Activated CD4-positive, CD25-positive, alpha-beta regulatory T cell treated with anti-CD3 and anti-CD28 coated beads, Interleukin-2, amount 50 U/mL, for 24 hours (primary cell): ENCODE data around the gene PCDH15.

Experiments used
- ATAC-seq, 2 donors: fragments of 150-1000 bp; cut with Tn5 transposase; one replicate each; pipeline ENCODE4 v1.10.0; 2021; ENCODE audit warnings: mild to moderate bottlenecking in 1 of 2, moderate library complexity in 1 of 2

The PCDH15 gene

DNA sequence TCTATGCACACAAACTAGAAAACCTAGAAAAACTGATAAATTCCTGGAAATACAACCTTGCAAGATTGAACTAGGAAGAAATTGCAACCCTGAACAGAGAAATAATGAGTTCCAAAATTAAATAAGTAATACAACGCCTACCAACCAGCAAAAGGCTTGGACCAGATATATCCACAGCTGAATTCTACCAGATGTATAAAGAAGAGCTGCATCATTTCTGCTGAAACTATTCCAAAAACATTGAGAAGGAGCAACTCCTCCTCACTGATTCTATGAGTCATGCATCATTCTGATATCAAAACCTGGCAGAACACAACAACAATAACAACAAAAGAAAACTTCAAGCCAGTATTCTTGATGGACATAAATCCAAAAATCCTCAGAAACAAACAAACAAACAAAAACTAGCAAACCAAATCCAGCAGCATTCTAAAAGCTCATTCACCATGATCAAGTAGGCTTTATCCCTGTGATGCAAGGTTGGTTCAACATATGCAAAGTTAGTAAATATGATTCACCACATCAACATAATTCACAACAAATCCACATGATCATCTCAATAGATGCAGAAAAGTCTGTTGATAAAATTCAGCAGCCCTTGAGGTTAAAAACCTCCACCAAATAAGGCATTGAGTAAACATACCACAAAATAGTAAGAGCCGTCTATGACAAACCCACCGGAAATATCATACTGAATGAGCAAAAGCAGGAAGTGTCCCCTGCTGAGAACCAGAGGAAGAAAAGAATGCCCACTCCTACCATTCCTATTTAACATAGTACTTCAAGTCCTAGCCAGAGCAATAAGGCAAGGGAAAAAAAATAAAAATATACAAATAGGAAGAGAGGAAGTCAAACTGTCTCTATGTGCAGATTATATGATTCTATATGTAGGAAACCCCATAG, 98.2 kb downstream of the PCDH15 start:
- ATAC-seq = no peak

DNA sequence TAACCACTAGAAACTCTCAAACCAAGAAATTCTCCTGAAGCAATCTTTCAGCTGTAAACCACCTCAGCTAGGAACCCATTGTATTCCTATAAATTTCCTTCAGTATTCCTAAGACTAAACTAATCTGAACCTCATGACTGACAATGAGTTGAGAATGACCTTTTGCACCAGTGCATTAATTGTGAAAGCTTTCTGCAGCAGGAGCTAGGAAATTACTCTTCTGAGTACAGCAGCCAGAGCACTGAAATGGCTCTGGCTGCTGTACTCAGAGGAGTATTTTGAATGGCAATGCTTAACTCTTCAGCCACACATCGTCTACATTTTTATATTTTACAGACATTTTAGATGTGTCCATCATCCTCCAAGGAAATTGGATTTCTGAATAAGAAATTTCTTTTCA, 109.7 kb downstream of the PCDH15 start:
- ATAC-seq = no peak

DNA sequence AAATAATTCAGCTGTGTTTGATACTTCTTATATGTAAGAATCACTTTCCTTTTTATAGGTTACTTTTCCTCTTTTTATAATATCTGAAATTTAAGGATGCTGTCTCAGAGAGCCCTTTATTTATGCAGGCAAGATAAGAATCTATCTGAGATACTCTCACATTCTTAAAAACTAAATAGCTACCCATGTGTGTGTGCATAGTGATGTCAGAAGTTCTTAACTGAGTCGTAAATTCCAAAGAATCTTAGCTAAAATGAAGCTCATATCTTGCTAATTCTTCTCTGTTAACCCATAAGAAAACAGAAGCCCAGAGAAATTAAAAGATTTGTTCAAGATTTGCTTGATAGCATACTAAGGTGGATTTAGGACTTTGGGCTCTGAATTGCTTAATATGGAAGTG, 118.5 kb downstream of the PCDH15 start:
- no peak for ATAC-seq

DNA sequence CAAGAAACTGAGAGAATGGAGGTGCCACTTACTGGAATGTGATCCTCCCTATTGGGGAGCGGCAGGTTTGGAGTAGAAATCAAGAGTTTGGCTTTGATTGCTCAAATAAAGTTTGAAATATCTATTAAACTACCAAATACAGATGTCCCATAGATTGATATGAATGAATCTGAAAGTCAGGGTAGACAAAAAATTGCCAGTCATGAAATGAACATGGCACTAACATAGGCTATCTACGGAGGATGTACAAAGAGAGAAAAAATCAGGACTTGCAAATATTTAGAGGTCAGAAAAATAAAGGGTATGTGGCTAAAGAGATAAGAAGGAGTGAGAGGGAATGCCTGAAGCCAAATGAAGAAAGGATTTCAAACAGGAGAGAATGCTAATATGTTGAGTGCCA, 119.9 kb downstream of the PCDH15 start:
- ATAC-seq = no peak

DNA sequence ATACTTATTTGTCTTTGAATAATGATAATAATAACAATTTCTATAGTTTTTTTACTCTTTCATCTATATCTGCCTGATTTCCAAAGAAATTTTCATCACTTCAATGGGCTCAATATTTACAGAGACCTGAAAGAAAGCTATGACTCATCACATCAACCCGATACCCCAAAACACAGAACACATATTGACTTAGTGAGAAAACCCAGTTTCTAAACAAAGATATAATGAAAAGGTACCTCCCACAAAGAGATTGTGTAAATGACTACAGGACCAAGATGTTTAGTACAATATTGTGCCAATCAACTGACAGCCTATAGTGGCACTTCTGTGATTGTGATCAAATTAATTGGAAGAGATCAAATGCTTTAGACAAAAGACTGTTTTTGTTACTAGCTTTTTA, 133.9 kb downstream of the PCDH15 start:
- no peak for ATAC-seq

DNA sequence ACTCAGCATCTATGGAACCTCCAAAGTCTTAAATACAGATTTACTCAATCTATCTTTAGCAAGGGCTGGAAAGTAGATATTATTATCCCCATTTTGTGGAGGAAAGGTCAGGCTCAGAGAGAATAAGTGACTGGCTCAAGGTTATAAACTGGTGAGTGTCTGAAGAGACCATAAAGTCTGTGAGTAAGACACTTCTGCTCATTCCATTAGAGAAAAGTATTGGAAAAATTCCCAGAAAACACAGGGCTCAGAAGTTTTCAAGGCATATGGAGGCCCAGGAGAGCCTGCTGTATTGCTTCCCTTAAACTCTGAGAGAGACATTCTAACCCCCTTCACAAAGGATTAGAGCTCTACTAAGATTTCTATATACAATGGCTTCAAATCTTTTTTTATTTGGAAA, 134.8 kb downstream of the PCDH15 start:
- ATAC-seq = no peak

DNA sequence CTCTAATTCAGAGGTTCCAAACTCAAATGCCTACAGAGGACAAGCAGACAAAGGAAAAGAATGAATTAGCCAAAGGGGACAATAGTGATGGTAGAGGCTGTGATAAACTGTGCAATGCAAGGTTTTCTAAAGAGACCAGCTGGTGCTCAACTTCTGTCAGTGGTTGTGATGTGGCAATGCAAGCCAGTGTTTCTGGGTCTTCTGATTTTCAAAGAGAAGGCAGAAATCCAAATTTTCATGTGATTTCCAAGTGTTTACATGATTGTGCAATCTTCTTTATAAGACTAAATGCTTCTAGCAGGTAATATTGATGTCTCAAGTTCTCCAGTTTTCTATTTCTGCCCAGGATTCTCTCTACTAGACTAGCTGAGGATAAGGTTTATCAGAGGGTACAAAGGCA, 135.9 kb downstream of the PCDH15 start:
- no peak for ATAC-seq

- ATAC-seq = no peak
Measured at GRCh38 chr10:54660397-54660796, 140.6 kb downstream of the PCDH15 start.

DNA sequence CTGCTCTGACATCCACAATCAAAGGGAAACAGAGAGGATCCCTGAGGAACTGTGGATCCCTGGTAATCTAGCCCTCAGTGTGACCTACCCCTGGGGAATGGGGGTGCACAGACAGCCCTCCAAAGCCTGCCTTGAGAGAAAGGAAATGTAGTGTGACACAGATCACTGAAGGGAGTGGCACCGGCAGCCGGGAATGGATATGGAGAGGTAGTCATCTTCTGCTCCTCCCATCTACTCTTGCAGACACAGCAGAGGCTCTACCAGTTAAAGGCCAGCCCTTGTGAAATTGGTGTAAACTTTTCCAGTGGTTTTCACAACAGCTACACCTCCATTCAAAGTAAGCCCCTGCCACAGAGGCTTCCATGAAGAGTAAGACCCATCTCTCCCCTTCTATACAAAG, 144.4 kb downstream of the PCDH15 start:
- no peak for ATAC-seq

GRCh38 chr10:54653518-54653917, 147.5 kb downstream of the PCDH15 start:
- ATAC-seq = no peak

DNA sequence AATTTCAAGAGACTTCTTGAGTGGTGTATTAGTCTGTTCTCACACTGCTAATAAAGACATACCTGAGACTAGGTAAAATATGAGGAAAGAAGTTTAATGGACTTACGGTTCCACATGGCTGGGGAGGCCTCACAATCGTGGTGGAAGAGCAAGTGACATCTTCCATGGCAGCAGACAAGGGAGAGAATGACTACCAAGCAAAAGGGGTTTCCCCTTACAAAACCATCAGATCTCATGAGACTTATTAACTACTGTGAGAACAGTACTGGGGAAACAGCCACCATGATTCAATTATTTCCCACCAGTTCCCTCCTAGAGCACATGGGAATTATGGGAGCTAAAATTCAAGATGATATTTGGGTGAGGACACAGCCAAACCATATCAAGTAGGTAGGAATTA, 150.5 kb downstream of the PCDH15 start:
- ATAC-seq = no peak

GRCh38 chr10:54622017-54622416, 179.0 kb downstream of the PCDH15 start:
- no peak for ATAC-seq

- no peak for ATAC-seq
Measured at GRCh38 chr10:54620352-54620751, 180.7 kb downstream of the PCDH15 start.

GRCh38 chr10:54614072-54614471, 187.0 kb downstream of the PCDH15 start:
- no peak for ATAC-seq

DNA sequence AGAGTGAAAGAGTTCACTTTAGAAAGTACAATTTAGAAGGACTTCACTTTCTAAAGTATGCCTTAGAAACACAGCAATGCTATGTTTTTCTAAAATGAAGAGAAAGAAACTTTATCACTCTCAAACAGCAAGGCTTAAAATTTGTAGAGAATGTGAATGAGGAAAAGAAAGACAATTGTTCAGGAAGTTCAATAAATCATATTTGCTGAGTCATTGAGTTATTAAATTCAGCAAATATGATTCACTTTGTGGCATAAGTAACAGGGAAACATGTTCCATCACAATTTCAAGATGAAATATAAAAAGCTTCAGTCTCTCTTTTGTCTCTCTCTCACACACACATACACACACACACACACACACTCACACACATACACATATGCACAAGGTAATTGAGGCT, 187.9 kb downstream of the PCDH15 start:
- no peak for ATAC-seq

DNA sequence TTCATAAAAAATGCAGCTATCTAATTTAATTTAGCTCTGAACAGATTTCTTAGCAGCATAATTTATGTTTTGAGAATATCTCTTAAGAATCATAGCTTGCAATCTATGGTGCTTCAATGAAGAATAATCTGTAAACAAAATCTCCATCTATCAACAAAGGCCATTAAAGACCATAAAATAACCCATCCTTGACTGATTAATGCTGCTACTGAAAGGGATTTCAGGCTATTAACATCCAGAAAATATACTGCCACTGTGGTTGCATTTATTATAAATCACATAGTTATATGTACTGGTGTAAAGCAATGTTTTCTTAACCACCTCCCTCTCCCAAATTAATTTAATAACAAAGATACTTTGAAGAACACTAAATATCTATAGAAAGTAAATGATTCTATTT, 191.6 kb downstream of the PCDH15 start:
- no peak for ATAC-seq

DNA sequence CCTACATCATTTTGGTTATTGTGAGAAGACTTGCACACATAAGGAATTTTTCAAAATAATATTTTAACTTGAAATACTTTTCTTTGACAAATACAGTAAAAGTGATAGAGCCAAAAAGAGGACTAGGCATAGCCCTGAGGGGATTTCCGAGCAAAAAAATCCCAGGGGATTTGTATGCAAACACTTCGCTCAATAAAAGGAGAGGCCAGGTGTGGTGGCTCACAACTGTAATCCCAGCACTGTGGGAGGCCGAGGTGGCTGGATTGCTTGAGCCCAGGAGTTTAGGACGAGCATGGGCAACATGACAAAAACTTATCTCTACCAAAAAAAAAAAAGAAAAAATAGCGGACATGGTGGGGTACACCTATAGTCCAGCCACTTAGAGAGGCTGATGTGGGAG, 193.0 kb downstream of the PCDH15 start:
- no peak for ATAC-seq

DNA sequence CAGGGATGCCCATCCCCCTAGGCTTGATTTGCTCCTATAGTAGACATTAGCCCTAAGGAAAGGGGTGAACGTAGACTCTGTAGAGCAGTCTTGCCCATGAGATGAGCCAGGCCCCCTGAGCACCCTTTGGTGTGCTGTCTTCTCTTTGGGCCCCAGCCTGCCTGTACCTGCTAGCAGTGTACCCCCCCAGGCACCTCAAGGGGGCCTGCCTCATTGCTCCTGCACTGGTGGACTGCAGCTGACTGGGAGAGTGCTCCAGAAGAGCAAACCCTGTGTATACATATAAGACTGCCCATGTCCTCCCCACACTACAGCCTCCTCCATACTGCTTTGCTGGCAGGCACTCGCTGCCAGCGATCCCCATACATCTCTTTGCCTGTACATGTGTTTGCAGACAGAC, 206.7 kb downstream of the PCDH15 start:
- no peak for ATAC-seq

DNA sequence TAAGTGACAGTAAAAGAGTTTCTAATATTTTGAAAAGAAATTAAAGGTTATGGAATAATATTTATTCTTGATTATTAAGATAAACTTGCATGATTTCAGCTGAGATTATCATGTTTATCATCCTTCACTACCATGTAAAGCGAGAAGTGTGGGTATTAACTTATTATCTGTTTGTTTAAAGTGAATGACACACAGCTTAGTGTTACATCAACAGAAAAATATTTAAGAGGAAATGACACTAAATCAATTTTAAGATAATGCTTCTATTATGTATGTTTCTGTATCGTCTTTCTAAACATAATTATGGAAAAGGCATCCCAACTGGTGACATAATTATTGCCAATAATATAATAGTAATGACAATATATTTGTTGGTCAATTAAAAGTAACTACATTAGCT, 213.1 kb downstream of the PCDH15 start:
- ATAC-seq = no peak

- no peak for ATAC-seq
Measured at GRCh38 chr10:54585572-54585971, 215.5 kb downstream of the PCDH15 start.

DNA sequence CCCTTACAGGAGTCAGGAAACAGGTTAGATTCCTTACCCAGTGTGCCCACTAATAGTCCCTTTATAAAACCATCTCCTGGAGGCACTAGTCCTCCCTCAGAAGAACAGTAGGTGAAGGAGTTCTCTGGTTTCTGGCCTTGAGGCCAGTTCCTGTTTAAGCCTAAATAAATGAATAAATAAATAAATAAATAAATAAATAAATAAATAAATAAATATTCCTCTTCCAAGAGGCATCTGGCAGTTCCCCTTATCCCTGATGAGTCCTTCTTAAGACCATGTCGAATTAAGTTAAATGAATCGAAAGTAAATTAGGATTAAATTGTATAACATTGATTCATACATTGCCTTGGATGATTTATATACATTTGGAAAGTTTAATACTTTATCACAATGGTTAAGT, 223.3 kb downstream of the PCDH15 start:
- ATAC-seq = no peak

GRCh38 chr10:54576541-54576940, 224.5 kb downstream of the PCDH15 start:
- no peak for ATAC-seq

DNA sequence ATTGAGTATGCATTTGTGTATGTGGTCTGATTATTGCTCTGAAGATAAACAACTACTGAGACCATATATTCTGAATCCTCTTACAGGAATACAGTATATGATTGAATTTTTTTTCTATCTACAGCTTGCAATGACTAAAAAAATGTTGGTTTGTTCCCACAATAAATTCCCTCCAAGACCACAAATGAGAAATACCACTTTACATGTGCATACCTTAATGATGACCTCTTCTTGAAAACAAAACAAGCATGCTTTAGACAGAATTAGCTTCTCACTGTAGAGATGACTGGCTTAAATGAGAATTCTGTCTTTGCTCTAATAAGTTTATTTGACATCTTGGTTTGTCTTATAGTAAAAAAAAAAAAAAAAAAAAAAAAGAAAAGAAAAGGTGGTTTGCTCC, 241.5 kb downstream of the PCDH15 start:
- no peak for ATAC-seq

GRCh38 chr10:54554028-54554427, 247.0 kb downstream of the PCDH15 start:
- no peak for ATAC-seq

- ATAC-seq = no peak
Measured at GRCh38 chr10:54550016-54550415, 251.0 kb downstream of the PCDH15 start.
